Measurements from ENCODE around the gene GRN.
"Not testable (repeated sequence)": the region's sequence is repeated elsewhere in the genome, so short reads cannot be mapped to it uniquely, and the experiment has no call there.

Gene GRN

DNA sequence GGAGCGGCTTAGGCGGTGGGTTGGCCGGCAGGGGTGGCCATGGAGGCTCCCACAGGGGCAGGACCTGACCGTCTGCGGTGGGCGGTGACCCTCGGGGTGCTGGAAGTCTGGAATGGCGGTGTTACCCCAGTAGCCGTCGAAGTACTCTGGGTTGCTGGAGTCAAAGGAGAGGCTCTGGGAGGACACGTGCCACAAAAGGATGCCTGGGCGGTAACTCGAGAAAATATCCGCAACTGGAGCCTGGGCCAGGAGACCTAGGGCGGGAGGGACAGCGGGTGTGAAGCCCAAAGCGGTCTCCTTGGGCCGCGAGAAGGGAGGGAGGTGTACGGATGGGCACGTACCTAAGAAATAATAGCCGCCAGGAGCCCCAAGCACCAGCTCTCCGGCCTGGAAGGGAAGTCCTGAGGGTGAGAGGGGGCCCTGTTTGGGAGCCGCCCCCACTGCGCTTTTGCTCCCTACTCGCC lies 39.8 kb downstream of the GRN start:
- no peak for DNase-seq

DNA sequence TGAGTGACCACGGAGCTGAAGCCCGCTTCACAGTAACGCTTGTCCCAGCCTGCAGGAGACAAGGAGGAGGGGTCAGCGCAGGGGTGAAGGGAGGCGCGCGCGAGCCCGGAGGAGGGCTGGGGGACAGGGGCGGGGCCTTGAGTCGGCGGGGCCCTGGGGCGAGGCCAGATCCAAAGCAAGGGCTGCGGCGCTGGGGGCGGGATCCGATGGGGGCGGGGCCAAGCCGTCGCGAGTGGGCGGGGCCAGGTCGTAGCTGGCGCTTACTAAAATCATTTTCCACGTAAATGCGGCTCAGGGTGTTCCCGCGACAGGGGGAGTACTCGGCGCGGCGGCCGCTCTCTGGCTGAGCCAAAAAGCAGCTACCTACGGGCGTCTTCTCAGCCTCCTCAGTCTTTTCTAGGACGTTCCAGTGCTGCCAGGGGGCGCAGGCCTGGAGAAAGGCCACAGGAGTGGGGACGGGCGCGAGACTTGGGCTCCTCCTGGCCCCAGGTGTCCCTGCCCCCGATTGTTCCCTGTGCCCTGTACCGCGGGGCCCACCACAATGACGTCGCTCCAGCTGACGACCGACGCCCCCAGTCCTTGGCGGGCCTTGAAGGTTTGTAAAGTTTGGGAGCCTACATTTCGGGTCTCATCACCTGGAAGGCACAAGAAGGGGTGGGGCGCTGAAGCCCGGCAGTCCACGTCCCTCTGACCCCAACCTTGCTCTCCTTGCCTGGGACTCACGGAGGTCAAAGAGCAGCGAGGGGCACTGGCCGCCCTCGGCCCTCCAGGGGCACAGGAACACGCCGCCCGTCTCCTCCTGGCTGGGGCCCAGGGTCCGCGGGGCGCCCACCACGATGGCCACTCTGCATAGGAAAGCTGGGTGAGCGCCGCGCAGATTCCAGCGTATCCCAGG lies 40.4 kb downstream of the GRN start:
- DNase-seq, result no peak

DNA sequence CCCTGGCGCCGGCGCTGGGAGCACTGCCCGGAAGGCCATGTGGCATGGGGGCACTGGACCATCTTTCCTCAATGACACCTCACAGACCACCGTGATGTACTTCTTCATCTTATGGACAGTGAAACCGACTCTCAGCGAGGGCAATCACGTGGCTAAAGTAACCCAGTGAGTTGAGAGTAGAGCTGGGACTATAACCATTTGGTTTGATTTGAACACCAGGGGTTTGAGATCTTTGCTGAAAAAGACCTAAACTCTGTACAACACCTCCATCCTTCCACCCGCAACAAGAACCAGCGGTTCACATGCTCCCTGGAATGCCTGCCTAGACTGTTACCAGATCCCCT lies 41.1 kb downstream of the GRN start:
- no peak for DNase-seq

DNA sequence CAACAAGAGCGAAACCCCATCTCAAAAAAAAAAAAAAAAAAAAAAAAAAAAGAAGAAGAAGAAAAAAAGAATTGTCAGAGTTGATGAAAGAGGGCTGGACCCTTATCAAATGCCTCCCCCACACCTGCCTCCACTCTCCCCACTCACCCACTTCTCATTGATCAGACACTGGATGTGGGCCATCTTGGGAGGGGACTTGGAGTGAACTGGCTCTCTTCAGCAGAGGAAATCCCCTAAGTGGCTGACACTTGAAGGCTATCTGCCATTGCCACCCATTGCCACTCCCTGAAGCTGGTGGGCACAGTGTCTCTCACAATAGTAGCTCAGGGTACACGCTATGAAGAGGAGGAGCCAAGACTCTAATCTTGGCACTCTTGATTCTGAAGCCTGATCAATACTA lies 42.7 kb downstream of the GRN start:
- no peak for DNase-seq

DNA sequence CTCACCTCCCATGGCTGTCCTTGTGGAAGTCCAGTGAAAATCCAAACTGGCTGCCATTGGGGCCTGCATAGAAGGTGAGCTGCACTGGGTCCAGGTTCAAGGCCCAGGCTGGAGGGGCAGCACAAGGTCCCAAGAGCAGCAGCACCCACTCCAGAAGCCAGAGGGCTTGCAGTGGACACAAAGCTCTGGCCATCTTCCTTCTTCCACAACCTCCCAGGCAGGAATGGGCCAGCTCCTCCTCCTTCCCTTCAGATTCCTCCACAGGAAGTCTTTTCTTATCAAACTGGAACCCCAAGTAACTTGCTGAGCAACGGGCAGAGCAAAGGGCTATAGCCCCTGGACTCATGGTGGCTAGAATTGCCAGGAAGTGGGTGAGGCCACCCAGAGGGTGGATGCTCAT lies 44.2 kb downstream of the GRN start, which contains the start of gene ITGA2B:
Gene ITGA2B (minus strand): TSS at position 369 of the 400 bp plus-strand sequence. CDS start 176 bp downstream, at position 193.
- DNase-seq, result no peak

DNA sequence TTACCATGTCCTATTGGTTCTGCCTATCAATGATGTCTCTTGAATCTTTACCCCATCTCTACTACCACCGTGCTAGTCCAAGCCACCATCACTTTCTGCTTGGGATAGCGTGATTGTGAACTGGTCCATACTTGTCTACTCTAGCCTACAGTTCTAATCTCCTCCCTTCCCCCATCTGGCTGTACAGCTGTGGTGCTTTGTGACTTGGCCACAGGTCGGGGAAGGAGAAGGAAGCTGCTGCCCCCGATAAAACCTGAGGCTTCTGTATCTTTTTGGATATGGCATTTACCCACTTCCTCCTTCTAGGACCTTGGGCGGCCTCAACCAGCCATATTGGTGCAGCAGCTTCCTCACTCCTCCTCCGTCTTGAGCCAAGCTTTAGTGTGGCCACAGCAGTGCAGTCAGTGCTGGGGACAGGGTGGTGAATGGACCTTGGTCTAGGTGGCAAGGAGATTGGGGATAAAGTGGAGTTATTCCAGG lies 44.7 kb downstream of the GRN start:
- DNase-seq, result no peak

DNA sequence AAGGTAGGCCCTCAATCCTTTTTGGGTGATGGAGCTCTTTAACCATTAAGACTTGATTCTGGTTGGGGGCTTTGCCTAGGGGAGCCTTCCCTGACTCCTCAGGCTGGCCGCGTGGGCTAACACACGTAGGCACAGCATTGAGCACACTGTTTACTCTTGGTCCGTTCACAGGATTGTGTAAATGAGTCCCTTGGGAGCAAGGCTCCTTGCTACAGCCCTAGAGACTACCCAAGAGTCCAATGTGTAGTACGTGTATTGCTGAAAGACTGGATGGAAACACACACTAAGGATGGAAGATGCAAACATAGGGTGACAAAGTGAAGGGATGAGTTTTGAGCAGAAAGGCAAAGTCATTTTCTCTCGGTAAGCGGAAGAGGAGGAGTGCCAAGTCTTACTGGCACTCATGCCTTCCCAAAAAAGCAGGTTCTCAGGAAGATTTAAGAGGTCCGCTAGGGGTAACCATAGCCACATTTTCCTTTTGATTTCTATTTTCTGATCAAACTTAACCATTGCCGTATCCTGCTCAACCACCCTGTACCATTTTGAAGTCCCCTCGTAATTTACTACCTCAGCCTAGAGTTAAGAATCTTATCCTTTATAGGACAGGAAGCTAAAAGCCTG lies 45.3 kb downstream of the GRN start:
- no peak for DNase-seq

DNA sequence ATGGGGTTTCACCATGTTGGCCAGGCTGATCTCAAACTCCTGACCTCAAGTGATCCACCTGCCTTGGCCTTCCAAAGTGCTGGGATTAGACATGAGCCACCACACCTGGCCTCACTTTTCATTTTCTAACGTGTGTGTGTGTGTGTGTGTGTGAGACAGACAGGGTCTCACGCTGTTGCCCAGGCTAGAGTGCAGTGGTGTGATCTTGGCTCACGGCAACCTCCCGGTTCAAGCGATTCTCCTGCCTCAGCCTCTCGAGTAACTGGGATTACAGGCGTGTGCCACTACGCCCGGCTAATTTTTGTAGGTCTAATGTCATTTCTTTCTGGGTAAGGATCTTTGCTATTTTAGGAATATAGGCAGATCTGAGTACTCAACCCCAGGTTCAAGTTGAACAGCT lies 49.0 kb downstream of the GRN start:
- not testable (repeated sequence) for DNase-seq

DNA sequence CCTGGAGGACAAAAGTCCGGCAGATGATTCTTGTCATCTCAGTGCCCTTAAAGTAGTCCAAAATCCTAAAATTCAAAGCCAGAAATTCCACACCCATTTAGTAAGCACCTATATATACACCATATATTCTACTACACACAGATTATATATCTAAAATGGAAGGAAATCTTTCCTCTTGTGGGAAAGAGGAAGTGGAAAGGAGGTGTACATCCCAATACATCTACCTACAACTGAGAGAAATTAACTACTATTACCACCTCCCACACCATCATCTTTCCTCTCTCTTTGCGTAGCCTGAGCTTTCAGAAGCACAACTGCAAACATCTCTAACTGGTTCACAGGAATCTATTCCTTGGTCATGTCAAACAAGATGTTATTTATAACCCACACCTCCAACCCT lies 49.7 kb downstream of the GRN start:
- DNase-seq, result no peak

DNA sequence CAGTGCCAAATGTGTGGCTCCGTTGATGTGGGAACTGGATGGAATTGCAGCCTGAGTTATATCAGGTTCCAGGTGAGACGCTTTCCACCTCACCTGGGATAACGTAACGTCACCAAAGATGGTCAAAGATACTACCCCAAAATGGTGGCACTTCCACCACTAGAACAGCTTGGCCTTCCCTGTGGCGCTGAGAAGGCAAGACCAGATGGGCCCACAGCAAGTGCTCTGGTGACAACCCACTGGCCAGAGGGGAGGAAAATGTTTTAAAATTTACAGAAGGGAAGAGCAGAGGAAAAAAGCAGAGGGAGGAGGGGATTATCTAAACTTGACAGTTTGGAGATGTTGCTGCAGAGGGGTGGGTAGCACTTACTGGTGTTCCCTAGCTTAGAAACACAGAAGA lies 51.8 kb downstream of the GRN start:
- no peak for DNase-seq

DNA sequence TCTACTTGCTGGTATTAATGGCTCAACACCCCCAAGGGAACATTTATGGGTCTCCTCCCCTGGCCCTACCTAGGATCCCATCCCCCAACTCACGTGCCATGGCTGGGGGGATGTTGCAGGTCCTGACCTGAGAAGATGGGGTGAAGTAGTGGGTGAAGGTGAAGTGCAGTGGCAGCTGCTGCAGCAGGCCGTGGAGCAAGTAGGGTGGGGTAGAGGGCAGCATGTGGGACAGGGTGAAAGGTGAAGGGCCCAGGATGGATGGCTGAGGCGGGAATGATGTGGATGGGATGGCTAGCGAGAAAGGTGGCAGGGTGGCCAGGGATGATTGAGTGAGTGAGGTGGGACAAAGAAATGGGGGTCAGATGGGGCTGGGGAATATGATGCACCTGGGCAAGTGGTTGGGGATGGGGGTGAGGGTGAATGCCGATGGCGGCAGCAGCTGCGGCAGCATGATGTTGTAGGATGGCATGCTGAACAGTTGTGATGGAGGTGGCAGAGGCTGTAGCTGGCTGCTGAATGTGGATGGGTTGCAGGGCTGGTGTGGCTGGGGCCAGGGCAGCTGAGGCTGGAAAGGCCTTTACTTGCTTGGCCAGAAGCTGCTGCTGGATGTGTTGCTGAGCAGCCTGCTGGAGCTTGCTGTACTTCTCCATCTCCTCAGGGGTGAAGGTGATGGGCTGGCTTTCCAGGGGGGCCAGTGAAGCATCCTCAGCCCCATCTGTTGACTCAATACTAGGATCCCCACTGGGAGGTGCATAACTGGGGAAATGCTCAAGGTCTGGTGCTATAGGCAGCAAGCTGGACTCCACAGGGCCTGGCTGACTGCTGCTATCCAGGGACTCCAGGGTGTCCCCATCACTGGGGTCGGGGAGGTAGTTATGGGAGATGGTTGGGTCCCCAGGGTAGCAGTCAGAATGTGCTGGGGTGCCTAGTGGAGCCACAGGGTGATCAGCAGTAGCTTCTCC lies 52.7 kb downstream of the GRN start:
- DNase-seq, result no peak

DNA sequence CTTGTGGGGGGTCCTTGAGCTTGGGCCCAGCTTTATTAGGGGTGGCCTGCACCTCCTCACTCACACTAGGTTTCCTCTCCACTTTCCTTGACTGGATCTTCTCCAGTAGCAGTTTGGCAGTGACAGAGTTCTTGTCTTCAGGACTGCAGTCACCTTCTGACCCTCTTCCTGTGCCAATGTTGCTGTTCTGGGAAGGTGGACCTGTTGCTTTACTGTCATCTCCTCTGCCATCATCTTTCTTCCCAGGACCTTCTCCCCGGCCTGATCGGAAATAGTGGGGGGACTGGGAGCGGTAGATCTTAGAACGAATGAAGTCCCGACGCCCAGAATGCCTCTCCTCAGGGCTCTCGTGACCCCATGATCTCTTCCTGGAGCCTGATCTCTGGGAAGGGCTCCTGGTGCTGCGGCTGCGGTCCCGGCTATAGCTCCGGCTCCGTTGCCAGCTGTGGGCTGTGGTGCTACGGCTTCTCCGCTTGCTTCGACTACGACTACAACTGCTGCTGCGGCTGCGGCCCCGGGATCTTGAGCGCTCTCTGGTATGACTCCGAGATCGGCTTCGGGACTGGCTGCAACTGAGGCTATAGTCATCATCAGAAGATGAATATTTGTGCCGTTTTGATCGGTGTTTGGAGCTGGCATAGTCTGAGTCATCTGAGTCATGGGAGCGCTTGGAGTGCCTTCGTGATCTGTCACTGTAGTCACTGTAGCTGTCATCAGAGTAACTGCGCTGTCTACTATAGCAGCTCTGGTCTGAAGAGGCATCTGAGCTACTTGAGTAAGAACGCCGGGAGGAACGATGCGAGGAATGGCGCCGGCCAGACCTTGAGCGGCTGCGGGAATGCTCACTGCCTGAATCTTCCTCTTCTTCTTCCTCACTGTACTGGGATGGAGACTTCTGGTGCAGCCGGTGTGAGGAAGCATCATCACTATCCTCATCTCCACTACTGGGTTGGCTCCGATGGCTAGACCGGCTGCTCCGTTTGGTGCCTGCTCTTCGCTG lies 53.9 kb downstream of the GRN start:
- DNase-seq, result no peak

DNA sequence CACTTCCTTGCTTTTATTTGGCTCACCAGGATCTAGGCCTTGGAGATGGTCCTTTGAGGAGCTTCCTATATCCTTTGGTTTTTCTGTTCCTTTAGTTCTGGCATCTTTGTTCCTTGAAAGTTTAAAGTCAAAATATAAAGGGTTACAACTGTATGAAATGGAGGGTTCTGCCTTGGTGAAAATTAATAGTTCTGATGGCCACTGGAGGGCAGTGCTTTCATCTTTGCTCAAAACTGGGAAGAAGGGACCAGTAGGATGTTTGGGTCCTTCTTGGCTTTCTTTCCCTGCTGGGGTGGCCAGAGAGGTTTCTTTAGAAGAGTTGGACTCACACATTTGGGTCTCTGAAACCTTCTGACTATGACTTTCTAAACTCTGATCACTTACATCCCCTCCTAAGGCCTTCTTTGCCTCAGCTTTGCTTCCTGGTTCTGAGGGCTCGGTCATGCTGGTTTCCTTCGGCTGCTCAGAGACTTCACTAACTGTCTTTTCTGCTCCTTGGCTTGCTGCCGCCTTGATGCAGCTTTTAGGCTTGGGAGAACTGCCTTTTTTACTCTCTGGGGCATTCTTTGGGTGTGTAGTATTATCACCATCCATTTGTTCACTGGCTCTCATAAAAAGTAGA lies 55.2 kb downstream of the GRN start:
- no peak for DNase-seq
